Measurements from ENCODE around the gene ZNF341.

Gene ZNF341

GRCh38 chr20:33709905-33710541, 21.8 kb upstream of the ZNF341 start:
- TF ChIP-seq CTCF (conservative IDR thresholded peaks at IDR 0.05; ENCODE audit: low read depth): no peak
- ChIA-PET POLR2A (ENCODE audit: low non-redundant PET) (no interaction called here), CTCF (no interaction called here)
- H3K27ac ChIP-seq: peak overlapping the region; percentile 70
- DNase-seq (ENCODE audit: low spot score): no peak

DNA sequence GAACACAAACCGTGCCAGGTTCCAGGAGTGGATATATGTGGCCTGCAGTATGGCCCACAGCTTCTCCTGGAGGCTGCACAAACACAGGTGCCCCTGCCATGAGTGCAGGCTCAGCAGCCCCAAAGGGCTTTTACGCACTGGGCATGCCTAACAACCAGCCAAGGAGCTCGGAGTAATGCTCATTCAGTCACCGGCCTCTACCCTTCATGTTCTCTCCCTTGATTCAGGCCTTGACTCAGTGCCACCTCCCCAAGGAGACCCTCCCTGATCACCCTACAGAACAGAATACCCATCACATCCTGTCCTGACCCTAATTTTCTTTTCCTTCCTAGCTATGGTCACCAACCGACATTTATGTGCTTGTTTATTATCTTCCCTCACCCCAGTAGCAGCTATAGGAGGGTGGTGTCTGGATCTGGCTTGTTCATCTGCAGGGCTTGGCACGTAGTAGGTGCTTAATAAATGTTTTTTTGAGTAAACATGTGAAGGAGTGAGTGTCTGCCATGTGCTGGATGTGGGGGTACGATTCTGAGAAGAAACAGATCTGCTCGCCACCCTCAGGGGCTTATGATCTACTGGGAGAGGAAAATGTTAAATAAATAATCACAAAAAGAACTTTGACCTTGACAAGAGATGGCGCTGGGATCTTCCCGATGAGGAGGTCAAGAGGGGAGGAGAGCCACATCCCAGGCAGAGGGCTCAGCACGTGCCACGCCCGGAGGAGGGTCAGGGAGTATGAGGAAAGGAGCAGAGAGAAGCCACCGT, 20.9 kb upstream of the ZNF341 start:
- CTCF ChIA-PET: no interaction called here
- POLR2A ChIA-PET (ENCODE audit: low non-redundant PET): no interaction called here

GRCh38 chr20:33711446-33711738, 20.4 kb upstream of the ZNF341 start:
- DNase-seq (ENCODE audit: low spot score): no peak
- H3K27ac ChIP-seq: peak overlapping the region; percentile 70; the same call in 1 of the 2 replicates
- TF ChIP-seq CTCF (conservative IDR thresholded peaks at IDR 0.05; ENCODE audit: low read depth): no peak
- POLR2A ChIA-PET (ENCODE audit: low non-redundant PET): no interaction called here
- CTCF ChIA-PET: no interaction called here

More for the DNA sequence above, 20.9 kb upstream of the ZNF341 start:
- peak overlapping the region; percentile 70 for H3K27ac ChIP-seq
- DNase-seq (ENCODE audit: low spot score): no peak
- no peak for TF ChIP-seq CTCF (conservative IDR thresholded peaks at IDR 0.05; ENCODE audit: low read depth)

DNA sequence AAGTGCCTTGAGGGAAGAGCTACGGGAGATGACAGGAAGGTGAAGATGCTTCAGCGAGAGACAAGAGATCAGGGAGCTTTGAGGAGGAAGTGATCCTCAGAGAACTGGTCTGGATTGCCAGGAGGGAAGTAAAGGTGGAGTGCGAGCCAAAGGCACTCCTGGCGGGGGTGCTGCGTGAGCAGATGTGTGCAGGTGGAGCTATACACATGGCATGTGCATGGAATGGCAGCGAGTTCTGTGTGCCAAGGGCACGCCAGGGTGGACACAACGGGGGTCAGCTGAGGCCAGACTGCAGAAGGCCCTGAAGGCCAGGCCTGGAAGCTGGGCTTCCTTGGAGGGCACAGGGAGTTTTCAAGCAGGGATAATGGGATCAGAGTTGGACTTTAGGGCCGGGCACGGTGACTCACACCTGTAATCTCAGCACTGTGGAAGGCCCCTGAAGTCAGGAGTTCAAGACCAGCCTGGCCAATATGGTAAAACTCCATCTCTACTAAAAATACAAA, 17.9 kb upstream of the ZNF341 start:
- POLR2A ChIA-PET (ENCODE audit: low non-redundant PET): no interaction called here
- CTCF ChIA-PET: no interaction called here
- peak overlapping the region; percentile 0; the same call in 1 of the 2 replicates for H3K27ac ChIP-seq
- DNase-seq (ENCODE audit: low spot score): no peak
- TF ChIP-seq CTCF (conservative IDR thresholded peaks at IDR 0.05; ENCODE audit: low read depth): no peak

- no peak for DNase-seq (ENCODE audit: low spot score)
- peak overlapping the region; percentile 21 for H3K27ac ChIP-seq
- POLR2A ChIA-PET (ENCODE audit: low non-redundant PET): interaction anchor here (0.6 kb wide), 1 partner anchor 11 kb away, joined by 6 read pairs; no protein-coding TSS in a partner anchor
- no peak for TF ChIP-seq CTCF (conservative IDR thresholded peaks at IDR 0.05; ENCODE audit: low read depth)
- CTCF ChIA-PET: no interaction called here
Measured at GRCh38 chr20:33716498-33716897, 15.3 kb upstream of the ZNF341 start.

GRCh38 chr20:33719277-33719988, 12.4 kb upstream of the ZNF341 start:
- no peak for TF ChIP-seq CTCF (conservative IDR thresholded peaks at IDR 0.05; ENCODE audit: low read depth)
- POLR2A ChIA-PET (ENCODE audit: low non-redundant PET): interaction anchor here (1.0 to 1.2 kb wide), 2 partner anchors 13 to 45 kb away, joined by 3 read pairs; no protein-coding TSS in a partner anchor
- CTCF ChIA-PET: interaction anchor here (0.6 to 0.8 kb wide), 3 partner anchors 33 to 254 kb away, joined by 3 read pairs; no protein-coding TSS in a partner anchor
- peak overlapping the region; percentile 76 for H3K27ac ChIP-seq
- no peak for DNase-seq (ENCODE audit: low spot score)
